MCF 10A (cell line): ENCODE data around the gene CHID1. TPM values are rescaled to one million over a fixed set of nuclear protein-coding genes. Genes with fewer than 3 reads are reported as not detected.

Source experiments
- BruUV-seq: library from RNA; stranded (reverse); fragments of 400-500 nt; replicated peaks from 2 replicates; lab custom pipeline; 2021; lab: Mats Ljungman, UMichigan
- CTCF ChIA-PET: fragments of 300-600 bp; sonication (Branson Sonifier 250); formaldehyde crosslinking; extraction: SDS; loops from one replicate; lab custom pipeline; 2021; ENCODE audit warnings: antibody characterized with exemption, inconsistent platforms; lab: Yijun Ruan, JAX
- POLR2A ChIA-PET: fragments of 300-600, 350-650 bp; sonication (Branson Sonifier 250); formaldehyde crosslinking; extraction: SDS; loops from one replicate; lab custom pipeline; 2020; ENCODE audit warnings: antibody characterized with exemption, inconsistent platforms; lab: Yijun Ruan, JAX
- DNase-seq: peaks from one replicate; pipeline ENCODE4 v3.0.0-alpha.2; 2018; ENCODE audit not compliant: unreplicated experiment
- H3K27ac Mint-ChIP-seq: one replicate; pipeline ENCODE4 v1.8.0; 2022; ENCODE audit warnings: mild to moderate bottlenecking, low read depth, mixed read lengths; ENCODE audit not compliant: unreplicated experiment
- H3K27me3 Mint-ChIP-seq: one replicate; pipeline ENCODE4 v1.8.0; 2022; ENCODE audit warnings: mixed read lengths; ENCODE audit not compliant: insufficient read depth, unreplicated experiment
- H3K36me3 Mint-ChIP-seq: one replicate; pipeline ENCODE4 v1.8.0; 2022; ENCODE audit warnings: mild to moderate bottlenecking, moderate library complexity, mixed read lengths; ENCODE audit not compliant: insufficient read depth, unreplicated experiment
- H3K4me1 Mint-ChIP-seq: one replicate; pipeline ENCODE4 v1.8.0; 2022; ENCODE audit warnings: mixed read lengths; ENCODE audit not compliant: insufficient read depth, unreplicated experiment
- H3K4me3 Mint-ChIP-seq: one replicate; pipeline ENCODE4 v1.8.0; 2022; ENCODE audit warnings: mild to moderate bottlenecking, moderate library complexity, mixed read lengths; ENCODE audit not compliant: unreplicated experiment
- H3K9me3 Mint-ChIP-seq: one replicate; pipeline ENCODE4 v1.8.0; 2022; ENCODE audit warnings: mixed read lengths; ENCODE audit not compliant: unreplicated experiment
- CTCF ChIP-seq: fragments of 200-600 bp; IDR thresholded peaks from one replicate; pipeline ENCODE4 v1.8.0; 2022; ENCODE audit warnings: antibody characterized with exemption, mild to moderate bottlenecking; ENCODE audit not compliant: unreplicated experiment
- intact Hi-C: fragments of 100-400 bp; cut with micrococcal nuclease; formaldehyde crosslinking; loops from 2 replicates; pipeline ENCODE4 v1.14.1; 2022
- total RNA-seq: library from RNA; stranded (reverse); gene quantifications from 2 replicates; pipeline ENCODE4 v1.2.3, GENCODE V29; 2022

CHID1 gene
- total RNA-seq, 1 experiment from 2014 or later, result 94.8 TPM

- Mint-ChIP-seq H3K4me3 (no peak overlapping the region), H3K27me3 (no peaks in the 10 kb centered on the region), H3K4me1 (peaks cover 14% of the 10 kb centered on the region), H3K36me3 (peaks cover 36% of the 10 kb centered on the region), H3K9me3 (no peaks in the 10 kb centered on the region), H3K27ac (no peak overlapping the region)
- ChIA-PET POLR2A (no interaction called here), CTCF (interaction anchor here (0.6 kb wide), 1 partner anchor 513 kb away, joined by 3 read pairs; no protein-coding TSS in a partner anchor)
- intact Hi-C loops, result no loop called here
- no TSS peak for BruUV-seq
- TF ChIP-seq CTCF, result no peak
- DNase-seq, result no peak
Observed at GRCh38 chr11:937841-938261, 27.2 kb upstream of the CHID1 start.

GRCh38 chr11:936199-936598 lies 25.6 kb upstream of the CHID1 start:
- peaks cover 8% of the 10 kb centered on the region for H3K4me1 Mint-ChIP-seq

GRCh38 chr11:934527-934926 lies 23.9 kb upstream of the CHID1 start:
- Mint-ChIP-seq H3K4me1 (peaks cover 6% of the 10 kb centered on the region), H3K36me3 (peaks cover 38% of the 10 kb centered on the region), H3K9me3 (no peaks in the 10 kb centered on the region), H3K27me3 (no peaks in the 10 kb centered on the region), H3K4me3 (no peak overlapping the region), H3K27ac (no peak overlapping the region)
- intact Hi-C loops, result no loop called here
- TF ChIP-seq CTCF, result no peak
- POLR2A ChIA-PET, result interaction anchor here (0.6 kb wide), 1 partner anchor 108 kb away, joined by 3 read pairs; no protein-coding TSS in a partner anchor
- no TSS peak for BruUV-seq
- CTCF ChIA-PET, result interaction anchor here (1.4 kb wide), 1 partner anchor 20 kb away, joined by 3 read pairs; no protein-coding TSS in a partner anchor
- no peak for DNase-seq

More at GRCh38 chr11:936199-936598, 25.6 kb upstream of the CHID1 start:
- DNase-seq, result no peak
- H3K27me3 Mint-ChIP-seq, result no peaks in the 10 kb centered on the region
- ChIA-PET POLR2A (interaction anchor here (1.4 kb wide), 1 partner anchor 9 kb away, joined by 6 read pairs; no protein-coding TSS in a partner anchor), CTCF (interaction anchor here (0.6 kb wide), 1 partner anchor 23 kb away, joined by 3 read pairs; no protein-coding TSS in a partner anchor)
- H3K27ac Mint-ChIP-seq, result no peak overlapping the region
- BruUV-seq, result no TSS peak
- peaks cover 37% of the 10 kb centered on the region for H3K36me3 Mint-ChIP-seq
- no peaks in the 10 kb centered on the region for H3K9me3 Mint-ChIP-seq
- TF ChIP-seq CTCF, result no peak
- intact Hi-C loops, result no loop called here
- no peak overlapping the region for H3K4me3 Mint-ChIP-seq

- Mint-ChIP-seq H3K9me3 (no peaks in the 10 kb centered on the region), H3K4me1 (peaks cover 7% of the 10 kb centered on the region), H3K36me3 (peaks cover 38% of the 10 kb centered on the region), H3K27me3 (no peaks in the 10 kb centered on the region), H3K27ac (no peak overlapping the region), H3K4me3 (no peak overlapping the region)
- TF ChIP-seq CTCF, result no peak
- intact Hi-C loops, result no loop called here
- no peak for DNase-seq
- ChIA-PET CTCF (interaction anchor here (1.4 kb wide), 1 partner anchor 21 kb away, joined by 3 read pairs; no protein-coding TSS in a partner anchor), POLR2A (no interaction called here)
- BruUV-seq, result no TSS peak
Observed at GRCh38 chr11:933936-934335, 23.3 kb upstream of the CHID1 start.
